Sigmoid colon (tissue), 7 donors: ENCODE measurements around the gene ERMAP. TPM values are rescaled to one million over a fixed set of nuclear protein-coding genes. Genes with fewer than 3 reads are reported as not detected.

Experiments used
- DNase-seq: peaks from one replicate; pipeline ENCODE4 v3.0.0-alpha.2; 2019
- H3K27ac ChIP-seq, 4 donors: fragments of 200-600 bp; sonication (generic); one replicate each; pipeline ENCODE4 v1.5.1; 2016 to 2019; ENCODE audit warnings: mild to moderate bottlenecking in 1 of 4
- H3K27me3 ChIP-seq, 3 donors: fragments of 200-600 bp; sonication (generic); one replicate each; pipeline ENCODE4 v1.5.1; 2019; ENCODE audit warnings: mild to moderate bottlenecking in 1 of 3
- H3K36me3 ChIP-seq, 4 donors: fragments of 200-600 bp; sonication (generic); one replicate each; pipeline ENCODE4 v1.5.1; 2016 to 2019
- H3K4me1 ChIP-seq, 4 donors: fragments of 200-600 bp; sonication (generic); one replicate each; pipeline ENCODE4 v1.5.1; 2017 to 2019
- H3K4me3 ChIP-seq, 4 donors: fragments of 200-600 bp; sonication (generic); one replicate each; pipeline ENCODE4 v1.5.1; 2017 to 2019; ENCODE audit warnings: mild to moderate bottlenecking in 2 of 4, moderate library complexity in 1 of 4
- H3K9me3 ChIP-seq, 4 donors: fragments of 200-600 bp in 3 of 4; sonication (generic) in 3 of 4; one replicate each; pipeline versions ENCODE4 v1.5.1 to v1.6.1; 2013 to 2019
- CTCF ChIP-seq, 4 experiments: fragments of 450-650 bp in 3 of 4; fragments of 200-600 bp in 1 of 4; IDR thresholded peaks; one replicate each; pipeline ENCODE4 v1.5.1; 2016 to 2019; ENCODE audit warnings: antibody characterized with exemption in 4 of 4, mild to moderate bottlenecking in 3 of 4, moderate library complexity in 2 of 4
- EP300 ChIP-seq, 4 donors: sonication (generic); formaldehyde crosslinking; IDR thresholded peaks; one replicate each; pipeline ENCODE4 v1.6.1; 2017; ENCODE audit warnings: antibody characterized with exemption in 4 of 4
- POLR2A ChIP-seq, 2 donors: fragments of 450-650 bp; IDR thresholded peaks; one replicate each; pipeline ENCODE4 v1.6.1; 2016; ENCODE audit warnings: antibody characterized with exemption in 2 of 2, mild to moderate bottlenecking in 2 of 2, moderate library complexity in 2 of 2
- POLR2AphosphoS5 ChIP-seq, 4 donors: sonication (generic); formaldehyde crosslinking; IDR thresholded peaks; one replicate each; pipeline ENCODE4 v1.6.1; 2017; ENCODE audit warnings: antibody characterized with exemption in 4 of 4
- WGBS, 2 donors: extraction: QIAGEN DNeasy Blood & Tissue Kit; methylation state at CpG; one replicate each; pipeline ENCODE4 v1.1.7; 2013; 5-methylcytosine and 5-hydroxymethylcytosine counted together
- intact Hi-C: fragments of 100-400 bp; cut with DNase I; formaldehyde crosslinking; loops from one replicate; pipeline ENCODE4 v1.15.1; 2023
- polyA plus RNA-seq, 3 donors: library from polyadenylated mRNA; stranded (reverse); fragments of 200-250 nt; gene quantifications; one replicate each; pipeline ENCODE4 v1.2.3, GENCODE V29; 2013
- total RNA-seq, 4 donors: library from RNA; depleted of rRNA; stranded (reverse); fragments of >200 nt; gene quantifications; one replicate each; pipeline ENCODE4 v1.1.0, GENCODE V29; 2016
- donor health status: healthy with polysubstance abuse.
- donor health status: Bipolar disorder and iron deficiency.
- donor health status: healthy.

The ERMAP gene
- total and polyA plus RNA-seq, 7 donors = 3.5 to 18.6 (median 9.5) TPM

GRCh38 chr1:42845193-42845592 is 28.3 kb downstream of the ERMAP start:
- WGBS, 2 donors = 64 to 81% methylated on average over 1 of the region's 1 CpG

GRCh38 chr1:42845866-42846256 is 28.9 kb downstream of the ERMAP start:
- intact Hi-C loops = loop anchor here (1.0 to 5.0 kb wide), 3 partner anchors 29 to 79 kb away; partner anchors contain the start of genes C1orf50, ERMAP, P3H1 and SVBP
- peak overlapping the region; percentile 85 to 90 (median 87) for H3K27ac ChIP-seq
- H3K36me3 ChIP-seq = peaks cover 0 to 24% (median 3%) of the 10 kb centered on the region in 4 donors
- TF ChIP-seq POLR2AphosphoS5 (IDR thresholded peaks at IDR 0.05) (no peak), POLR2A (IDR thresholded peaks at IDR 0.05) (no peak), EP300 (IDR thresholded peaks at IDR 0.05) (no peak), CTCF (IDR thresholded peaks at IDR 0.05) (no peak)
- H3K27me3 ChIP-seq = no peaks in the 10 kb centered on the region
- H3K4me3 ChIP-seq = peak overlapping the region; percentile 65 to 99 (median 90)
- peaks cover 0 to 23% (median 9%) of the 10 kb centered on the region in 4 donors for H3K4me1 ChIP-seq
- DNase-seq = no peak
- WGBS, 2 donors = 9 to 18% methylated on average over 10 of the region's 10 CpGs
- H3K9me3 ChIP-seq = no peaks in the 10 kb centered on the region

More at GRCh38 chr1:42845193-42845592, 28.3 kb downstream of the ERMAP start:
- intact Hi-C loops = loop anchor here (5.0 kb wide), 1 partner anchor 77 kb away; no protein-coding TSS in a partner anchor
- no peak for DNase-seq
- Histone ChIP-seq H3K4me3 (no peak overlapping the region), H3K27me3 (no peaks in the 10 kb centered on the region), H3K4me1 (peaks cover 0 to 23% (median 9%) of the 10 kb centered on the region in 4 donors), H3K27ac (no peak overlapping the region), H3K36me3 (peaks cover 0 to 18% (median 0%) of the 10 kb centered on the region in 4 donors), H3K9me3 (no peaks in the 10 kb centered on the region)
- TF ChIP-seq CTCF (IDR thresholded peaks at IDR 0.05) = no peak

GRCh38 chr1:42846257-42847110 is 29.6 kb downstream of the ERMAP start, which contains the start of gene ZNF691:
Gene ZNF691, plus strand, starts transcription at chr1:42846613. Its CDS starts 3,046 bp downstream, at chr1:42849659.
- Histone ChIP-seq H3K27me3 (no peaks in the 10 kb centered on the region), H3K9me3 (no peaks in the 10 kb centered on the region), H3K4me1 (peaks cover 0 to 23% (median 9%) of the 10 kb centered on the region in 4 donors), H3K36me3 (peaks cover 6 to 31% (median 10%) of the 10 kb centered on the region in 4 donors), H3K27ac (peak within 1 kb of the TSS; percentile 85 to 90 (median 87)), H3K4me3 (peak within 1 kb of the TSS; percentile 65 to 99 (median 90))
- TF ChIP-seq EP300 (IDR thresholded peaks at IDR 0.05) = no peak
- TF ChIP-seq POLR2A (IDR thresholded peaks at IDR 0.05) = peak; percentile 27 to 39
- peak; percentile 73 to 93 (median 89) for TF ChIP-seq POLR2AphosphoS5 (IDR thresholded peaks at IDR 0.05)
- peak in 2 of 4 experiments; percentile 15 to 39 for TF ChIP-seq CTCF (IDR thresholded peaks at IDR 0.05)
- WGBS, 2 donors = 1% methylated on average over 50 of the region's 50 CpGs
- intact Hi-C loops = loop anchor here (1.0 to 5.0 kb wide), 3 partner anchors 29 to 80 kb away; partner anchors contain the start of genes C1orf50, ERMAP, P3H1 and SVBP
- DNase-seq = peak; percentile 98

- no peaks in the 10 kb centered on the region for H3K9me3 ChIP-seq
- WGBS, 2 donors = 12 to 23% methylated on average over 6 of the region's 6 CpGs
- peaks cover 0 to 23% (median 9%) of the 10 kb centered on the region in 4 donors for H3K4me1 ChIP-seq
- no peaks in the 10 kb centered on the region for H3K27me3 ChIP-seq
- no peak for DNase-seq
- H3K27ac ChIP-seq = peak overlapping the region; percentile 85 to 90 (median 87)
- no peak for TF ChIP-seq POLR2AphosphoS5 (IDR thresholded peaks at IDR 0.05)
- no peak for TF ChIP-seq EP300 (IDR thresholded peaks at IDR 0.05)
- no peak for TF ChIP-seq POLR2A (IDR thresholded peaks at IDR 0.05)
- no peak for TF ChIP-seq CTCF (IDR thresholded peaks at IDR 0.05)
- H3K36me3 ChIP-seq = peaks cover 12 to 37% (median 13%) of the 10 kb centered on the region in 4 donors
- intact Hi-C loops = loop anchor here (2.0 to 5.0 kb wide), 2 partner anchors 75 to 80 kb away; partner anchors contain the start of genes C1orf50 and P3H1
- peak overlapping the region; percentile 65 to 99 (median 90) for H3K4me3 ChIP-seq
Observed at GRCh38 chr1:42847111-42847595, 30.2 kb downstream of the ERMAP start.
